Mucosa of descending colon (tissue), 3 donors: ENCODE measurements around the gene STYXL2. TPM values are rescaled to one million over a fixed set of nuclear protein-coding genes. Genes with fewer than 3 reads are reported as not detected.

Source experiments
- ATAC-seq: fragments of 200-7000 bp; cut with Tn5 transposase; one replicate; pipeline ENCODE4 v1.9.1; 2020; ENCODE audit warnings: mild to moderate bottlenecking, moderate library complexity
- DNase-seq, 3 donors: peaks; one replicate each; pipeline ENCODE4 v3.0.0-alpha.2; 2020
- H3K36me3 ChIP-seq: fragments of 200-600 bp; one replicate; pipeline ENCODE4 v1.8.0; 2021; ENCODE audit warnings: low read depth, mild to moderate bottlenecking
- H3K4me1 ChIP-seq: fragments of 200-600 bp; one replicate; pipeline ENCODE4 v1.8.0; 2021; ENCODE audit warnings: low read depth, mild to moderate bottlenecking
- H3K4me3 ChIP-seq: fragments of 200-600 bp; one replicate; pipeline ENCODE4 v1.8.0; 2021; ENCODE audit warnings: mild to moderate bottlenecking
- H3K9me3 ChIP-seq: fragments of 200-600 bp; one replicate; pipeline ENCODE4 v1.8.0; 2021; ENCODE audit warnings: mild to moderate bottlenecking
- intact Hi-C, 2 donors: fragments of 100-400 bp; cut with DNase I in 1 of 2; cut with micrococcal nuclease in 1 of 2; formaldehyde crosslinking; loops; one replicate each; pipeline versions ENCODE4 v1.11.0 to v1.11.1; 2022; cut with DNase I, micrococcal nuclease
- total RNA-seq, 3 donors: library from RNA; stranded (reverse); fragmentation: NEBNext Ultra II Directional in 2 of 3; extraction: Animal tissue kit (Norgen Biotek cat#: 25700) in 2 of 3; gene quantifications; one replicate each; pipeline versions ENCODE4 v1.2.1 to v1.2.4, GENCODE V29; 2021 to 2023
- TF ChIP-seq, protein P1 (sequence below): fragments of 200-600 bp; IDR thresholded peaks from one replicate; pipeline ENCODE4 v1.8.0; 2022; ENCODE audit warnings: antibody characterized with exemption, mild to moderate bottlenecking
- donor health status: DM: no; HTN: no; CAD: no; lungs with moderate emphysema.
- donor health status: DM: no; HTN: no; CAD: no.
- donor health status: DM: no; HTN: yes; CAD: no.

The STYXL2 gene
- total RNA-seq, 3 donors from 2014 or later: 0.13 to 0.17 (median 0.17) TPM

DNA sequence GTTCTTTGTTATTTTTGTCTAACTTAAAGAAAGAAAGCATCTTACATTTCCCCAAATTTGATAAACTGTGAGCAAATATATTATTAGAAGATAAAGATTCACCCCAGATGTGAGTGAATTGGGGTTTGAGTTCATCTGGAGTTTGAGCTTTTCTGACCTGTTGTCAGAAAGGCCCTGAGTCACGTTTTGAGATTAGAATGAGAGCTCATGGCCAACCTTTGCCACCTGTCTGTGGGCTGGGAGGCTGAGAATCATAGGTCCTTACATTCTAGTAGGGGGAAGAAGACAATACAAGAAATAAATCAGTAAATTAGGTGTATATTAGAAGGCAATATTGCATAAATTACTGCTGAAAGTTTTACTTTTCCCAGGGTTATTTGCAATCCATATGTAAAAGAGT is 22.3 kb downstream of the STYXL2 start:
- Histone ChIP-seq H3K4me1 (peaks cover 2% of the 10 kb centered on the region), H3K9me3 (no peaks in the 10 kb centered on the region), H3K4me3 (no peak overlapping the region), H3K36me3 (no peaks in the 10 kb centered on the region)
- intact Hi-C loops: no loop called here
- TF ChIP-seq, protein P1, sequence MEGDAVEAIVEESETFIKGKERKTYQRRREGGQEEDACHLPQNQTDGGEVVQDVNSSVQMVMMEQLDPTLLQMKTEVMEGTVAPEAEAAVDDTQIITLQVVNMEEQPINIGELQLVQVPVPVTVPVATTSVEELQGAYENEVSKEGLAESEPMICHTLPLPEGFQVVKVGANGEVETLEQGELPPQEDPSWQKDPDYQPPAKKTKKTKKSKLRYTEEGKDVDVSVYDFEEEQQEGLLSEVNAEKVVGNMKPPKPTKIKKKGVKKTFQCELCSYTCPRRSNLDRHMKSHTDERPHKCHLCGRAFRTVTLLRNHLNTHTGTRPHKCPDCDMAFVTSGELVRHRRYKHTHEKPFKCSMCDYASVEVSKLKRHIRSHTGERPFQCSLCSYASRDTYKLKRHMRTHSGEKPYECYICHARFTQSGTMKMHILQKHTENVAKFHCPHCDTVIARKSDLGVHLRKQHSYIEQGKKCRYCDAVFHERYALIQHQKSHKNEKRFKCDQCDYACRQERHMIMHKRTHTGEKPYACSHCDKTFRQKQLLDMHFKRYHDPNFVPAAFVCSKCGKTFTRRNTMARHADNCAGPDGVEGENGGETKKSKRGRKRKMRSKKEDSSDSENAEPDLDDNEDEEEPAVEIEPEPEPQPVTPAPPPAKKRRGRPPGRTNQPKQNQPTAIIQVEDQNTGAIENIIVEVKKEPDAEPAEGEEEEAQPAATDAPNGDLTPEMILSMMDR: no peak
- ATAC-seq (no peak), DNase-seq (no peak)

DNA sequence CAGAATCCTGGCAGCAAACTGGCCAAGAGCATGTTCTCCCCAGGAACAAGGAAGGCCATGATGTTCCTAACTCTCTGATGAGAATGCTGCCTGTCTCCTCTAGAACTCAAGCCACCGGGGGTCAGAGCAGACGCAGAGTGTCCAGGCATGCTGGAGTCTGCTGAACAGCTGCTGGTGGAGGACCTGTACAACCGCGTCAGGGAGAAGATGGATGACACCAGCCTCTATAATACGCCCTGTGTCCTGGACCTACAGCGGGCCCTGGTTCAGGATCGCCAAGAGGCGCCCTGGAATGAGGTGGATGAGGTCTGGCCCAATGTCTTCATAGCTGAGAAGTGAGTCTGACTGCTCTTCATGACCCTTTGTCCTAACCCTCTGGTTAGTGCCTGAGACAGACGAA is 23.4 kb downstream of the STYXL2 start:
- intact Hi-C loops: no loop called here
- DNase-seq: no peak
- TF ChIP-seq, protein P1: no peak
- no peak for ATAC-seq
- Histone ChIP-seq H3K4me3 (no peak overlapping the region), H3K36me3 (no peaks in the 10 kb centered on the region), H3K9me3 (no peaks in the 10 kb centered on the region), H3K4me1 (peaks cover 13% of the 10 kb centered on the region)

DNA sequence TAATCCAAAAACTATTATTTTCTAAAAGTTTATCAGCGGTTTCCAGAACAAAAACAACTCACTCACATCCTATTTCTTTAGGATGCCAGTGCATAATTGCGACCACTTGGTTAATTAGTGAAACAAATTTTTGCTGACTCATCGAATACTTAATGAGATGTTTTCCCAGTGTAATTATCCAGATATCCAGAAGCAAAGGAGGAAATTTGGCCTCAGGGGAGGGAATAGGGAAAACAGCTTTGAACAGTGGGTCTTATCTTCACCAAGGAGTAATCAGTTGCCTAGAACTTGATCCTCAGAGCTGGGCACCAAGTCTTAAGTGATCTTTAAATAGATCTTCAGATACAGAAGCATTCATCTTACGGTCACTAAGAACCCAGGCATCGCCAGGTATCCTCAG is 24.3 kb downstream of the STYXL2 start:
- no peaks in the 10 kb centered on the region for H3K9me3 ChIP-seq
- no peak for ATAC-seq
- peaks cover 16% of the 10 kb centered on the region for H3K4me1 ChIP-seq
- TF ChIP-seq, protein P1: no peak
- intact Hi-C loops: no loop called here
- no peaks in the 10 kb centered on the region for H3K36me3 ChIP-seq
- no peak for DNase-seq
- no peak overlapping the region for H3K4me3 ChIP-seq

DNA sequence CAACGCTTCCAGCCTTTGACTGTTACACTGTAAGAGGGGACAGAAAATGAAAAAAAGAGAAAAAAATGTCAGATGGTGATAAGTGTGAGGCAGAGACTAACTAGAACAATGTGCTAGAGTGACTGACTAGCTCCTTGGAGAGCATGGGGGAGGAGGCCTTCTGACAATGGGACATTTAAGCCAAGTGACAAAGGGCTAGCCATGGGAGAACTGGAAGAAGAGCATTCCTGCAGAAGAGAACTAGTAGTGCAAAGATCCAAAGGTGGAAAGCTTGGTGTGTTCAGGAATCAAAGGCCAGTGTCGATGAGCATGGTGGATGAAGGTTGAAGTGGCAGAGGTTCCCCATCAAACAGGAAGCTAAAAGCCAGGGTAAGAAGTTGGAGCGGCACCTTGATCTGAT is 25.8 kb downstream of the STYXL2 start:
- no peaks in the 10 kb centered on the region for H3K9me3 ChIP-seq
- peaks cover 16% of the 10 kb centered on the region for H3K4me1 ChIP-seq
- TF ChIP-seq, protein P1: no peak
- no peaks in the 10 kb centered on the region for H3K36me3 ChIP-seq
- ATAC-seq (no peak), DNase-seq (no peak)
- no peak overlapping the region for H3K4me3 ChIP-seq
- intact Hi-C loops: loop anchor here in 1 of 2 donors (5.0 kb wide), 1 partner anchor 37 kb away; no protein-coding TSS in a partner anchor

DNA sequence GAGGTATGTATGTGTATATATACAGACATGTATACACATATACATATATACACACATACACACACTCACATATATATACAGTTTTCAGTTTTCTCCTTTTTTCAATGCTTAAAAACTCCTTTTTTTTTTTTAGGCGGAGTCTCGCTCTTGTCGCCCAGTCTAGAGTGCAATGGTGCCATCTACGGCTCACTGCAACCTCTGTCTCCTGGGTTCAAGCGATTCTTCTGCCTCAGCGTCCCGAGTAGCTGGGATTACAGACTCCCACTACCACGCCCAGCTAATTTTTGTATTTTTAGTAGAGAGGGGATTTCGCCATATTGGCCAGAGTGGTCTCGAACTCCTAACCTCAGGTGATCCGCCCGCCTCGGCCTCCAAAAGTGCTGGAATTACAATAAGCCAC is 27.0 kb downstream of the STYXL2 start:
- intact Hi-C loops: loop anchor here in 1 of 2 donors (5.0 kb wide), 1 partner anchor 39 kb away; no protein-coding TSS in a partner anchor
- DNase-seq: peak in 1 of 3 donors; percentile 54
- Histone ChIP-seq H3K4me1 (peaks cover 16% of the 10 kb centered on the region), H3K36me3 (no peaks in the 10 kb centered on the region), H3K4me3 (no peak overlapping the region), H3K9me3 (no peaks in the 10 kb centered on the region)
- peak; percentile 51 for ATAC-seq
- TF ChIP-seq, protein P1: no peak
